ENCODE data around the gene VPS18.

Gene VPS18

DNA sequence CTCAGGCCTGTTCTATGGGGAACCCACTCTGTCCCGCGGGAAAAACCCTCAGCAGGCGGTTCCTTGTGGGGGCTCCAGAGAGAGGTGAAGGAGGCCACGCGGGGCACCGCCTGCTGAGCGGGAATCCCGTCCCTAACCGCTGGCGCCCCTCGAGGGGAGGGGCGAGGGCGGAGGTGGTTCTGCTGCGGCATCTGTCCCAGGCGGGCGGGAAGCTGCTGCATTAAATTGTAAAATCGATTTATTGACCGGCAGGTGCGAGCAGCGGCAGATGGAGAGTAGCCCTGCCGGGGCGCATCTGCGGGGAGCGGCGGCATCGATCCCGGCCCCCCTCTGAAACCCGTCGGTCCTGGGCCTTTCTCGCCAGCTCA is 31.2 kb downstream of the VPS18 start:
- DNase-seq (ENCODE audit: low read depth) = no peak
- no peak overlapping the region for H3K4me3 ChIP-seq (ENCODE audit: low read depth, low read length)
- TF ChIP-seq, protein P1, sequence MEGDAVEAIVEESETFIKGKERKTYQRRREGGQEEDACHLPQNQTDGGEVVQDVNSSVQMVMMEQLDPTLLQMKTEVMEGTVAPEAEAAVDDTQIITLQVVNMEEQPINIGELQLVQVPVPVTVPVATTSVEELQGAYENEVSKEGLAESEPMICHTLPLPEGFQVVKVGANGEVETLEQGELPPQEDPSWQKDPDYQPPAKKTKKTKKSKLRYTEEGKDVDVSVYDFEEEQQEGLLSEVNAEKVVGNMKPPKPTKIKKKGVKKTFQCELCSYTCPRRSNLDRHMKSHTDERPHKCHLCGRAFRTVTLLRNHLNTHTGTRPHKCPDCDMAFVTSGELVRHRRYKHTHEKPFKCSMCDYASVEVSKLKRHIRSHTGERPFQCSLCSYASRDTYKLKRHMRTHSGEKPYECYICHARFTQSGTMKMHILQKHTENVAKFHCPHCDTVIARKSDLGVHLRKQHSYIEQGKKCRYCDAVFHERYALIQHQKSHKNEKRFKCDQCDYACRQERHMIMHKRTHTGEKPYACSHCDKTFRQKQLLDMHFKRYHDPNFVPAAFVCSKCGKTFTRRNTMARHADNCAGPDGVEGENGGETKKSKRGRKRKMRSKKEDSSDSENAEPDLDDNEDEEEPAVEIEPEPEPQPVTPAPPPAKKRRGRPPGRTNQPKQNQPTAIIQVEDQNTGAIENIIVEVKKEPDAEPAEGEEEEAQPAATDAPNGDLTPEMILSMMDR (IDR thresholded peaks at IDR 0.05; ENCODE audit: low read depth, low read length) = no peak
- TF ChIP-seq MYC (IDR thresholded peaks at IDR 0.05; ENCODE audit: low read depth, low read length) (no peak), POLR2A (IDR thresholded peaks at IDR 0.05; ENCODE audit: extremely low read depth, insufficient read length) (no peak)
- TF ChIP-seq, protein P2, sequence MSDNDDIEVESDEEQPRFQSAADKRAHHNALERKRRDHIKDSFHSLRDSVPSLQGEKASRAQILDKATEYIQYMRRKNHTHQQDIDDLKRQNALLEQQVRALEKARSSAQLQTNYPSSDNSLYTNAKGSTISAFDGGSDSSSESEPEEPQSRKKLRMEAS (IDR thresholded peaks at IDR 0.05; ENCODE audit: low read depth, low read length) = no peak

DNA sequence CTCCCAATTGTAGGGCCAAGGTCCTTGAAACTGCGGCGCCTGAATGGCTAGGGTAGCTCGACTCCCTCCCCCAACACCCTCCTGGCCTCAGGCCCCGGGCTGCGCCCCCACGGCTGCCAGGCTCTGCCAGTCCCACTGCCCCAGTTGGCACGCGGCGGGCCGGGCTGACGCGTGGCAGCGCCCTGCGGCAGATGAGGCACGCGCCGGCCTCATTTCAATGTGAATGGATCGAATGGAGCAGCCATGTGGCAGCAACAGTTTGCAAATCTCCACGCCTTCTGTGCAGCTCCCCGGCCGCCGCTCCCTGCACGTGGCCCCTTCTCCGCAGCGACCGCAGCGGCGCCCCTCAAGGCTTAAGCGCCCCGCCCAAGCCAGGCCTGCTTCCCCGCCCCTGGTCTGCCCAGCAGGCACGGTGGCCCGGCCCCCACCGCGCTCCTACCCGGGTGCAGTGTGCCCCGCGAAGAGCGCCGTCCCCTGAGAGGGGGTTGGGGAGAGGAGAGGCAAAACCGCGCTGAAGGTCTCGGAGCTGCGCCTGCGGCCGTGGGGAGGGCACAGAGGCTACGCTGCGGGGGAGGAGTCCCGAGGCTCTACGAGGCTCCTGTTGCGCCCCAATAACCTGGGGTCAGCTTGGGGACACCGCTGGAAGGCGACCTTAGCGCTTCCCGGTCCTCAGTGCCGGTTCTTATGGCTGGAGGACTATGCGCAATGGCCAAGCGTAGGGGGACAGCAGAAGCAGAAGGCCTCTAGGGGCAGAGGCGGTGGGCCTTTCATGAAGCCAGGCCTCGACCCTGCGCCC is 31.8 kb downstream of the VPS18 start:
- TF ChIP-seq, protein P2 (IDR thresholded peaks at IDR 0.05; ENCODE audit: low read depth, low read length) = 0 out of 2 replicates have a peak, but pooled peaks have one; percentile 19
- TF ChIP-seq, protein P1 (IDR thresholded peaks at IDR 0.05; ENCODE audit: low read depth, low read length) = no peak
- DNase-seq (ENCODE audit: low read depth) = peak; percentile 83
- H3K4me3 ChIP-seq (ENCODE audit: low read depth, low read length) = no peak overlapping the region

DNA sequence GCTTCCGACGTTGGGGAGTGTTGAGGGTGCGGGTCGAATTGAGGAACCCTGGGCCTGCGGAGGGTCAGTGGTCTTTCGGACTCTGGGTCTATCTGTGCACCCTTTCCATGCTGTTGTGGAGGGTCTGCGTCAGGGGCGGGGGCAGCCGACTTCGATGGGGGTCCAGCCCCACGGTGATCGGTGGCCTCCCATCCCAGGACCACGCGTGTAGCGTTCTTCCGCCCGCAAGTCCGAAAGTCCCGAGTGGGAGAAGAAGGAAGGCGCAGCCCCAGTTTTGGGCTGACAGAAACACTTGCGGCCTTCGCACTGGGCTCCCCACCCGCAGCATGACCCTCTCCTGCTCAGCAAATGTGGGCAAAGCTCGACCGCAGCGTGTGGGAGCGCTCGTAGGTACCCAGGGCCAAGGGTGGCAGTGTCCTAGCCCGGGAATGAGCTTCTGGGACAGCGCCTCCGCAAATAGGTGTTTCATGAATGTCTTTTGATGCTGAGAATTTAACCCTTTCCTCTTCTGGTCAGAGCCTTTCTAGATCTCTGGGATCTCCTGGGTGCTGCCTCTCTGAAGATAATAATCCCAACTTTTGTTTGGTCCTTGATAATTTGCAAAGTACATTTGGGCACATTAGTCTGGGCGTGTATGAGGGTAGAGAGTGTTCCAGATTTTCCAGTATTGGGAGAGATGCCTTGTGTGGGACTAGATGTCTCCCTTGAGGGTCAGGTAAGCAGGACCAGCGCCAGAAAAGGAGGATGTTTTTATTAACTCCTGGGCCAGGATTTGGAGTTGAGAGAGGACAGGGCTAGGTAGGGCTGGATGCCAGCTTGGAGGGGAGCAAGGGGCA is 32.6 kb downstream of the VPS18 start:
- DNase-seq (ENCODE audit: low read depth) = no peak
- no peak overlapping the region for H3K4me3 ChIP-seq (ENCODE audit: low read depth, low read length)
- TF ChIP-seq, protein P2 (IDR thresholded peaks at IDR 0.05; ENCODE audit: low read depth, low read length) = no peak
- TF ChIP-seq POLR2A (IDR thresholded peaks at IDR 0.05; ENCODE audit: extremely low read depth, insufficient read length) = no peak

DNA sequence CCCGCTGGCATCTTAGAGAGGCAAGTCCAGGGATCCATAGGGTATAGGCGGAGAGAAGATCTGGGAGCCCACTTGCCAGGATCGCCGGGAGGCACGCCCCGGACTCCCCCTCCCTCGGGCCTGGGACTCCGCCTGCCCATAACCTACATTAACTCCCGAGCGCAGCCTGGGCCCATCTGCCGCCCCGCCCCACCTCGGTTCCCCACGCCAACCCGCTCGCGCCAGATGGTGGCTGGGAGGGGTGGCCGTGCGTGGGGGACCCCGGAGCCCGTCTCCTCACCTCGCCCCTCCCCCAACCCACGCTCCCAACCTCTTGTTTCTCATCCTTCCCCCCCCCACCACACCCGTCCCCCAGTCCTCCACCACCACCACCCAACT is 33.2 kb downstream of the VPS18 start:
- no peak for DNase-seq (ENCODE audit: low read depth)
- TF ChIP-seq, protein P2 (IDR thresholded peaks at IDR 0.05; ENCODE audit: low read depth, low read length) = no peak
- TF ChIP-seq, protein P1 (IDR thresholded peaks at IDR 0.05; ENCODE audit: low read depth, low read length) = no peak
- TF ChIP-seq MYC (IDR thresholded peaks at IDR 0.05; ENCODE audit: low read depth, low read length) (no peak), POLR2A (IDR thresholded peaks at IDR 0.05; ENCODE audit: extremely low read depth, insufficient read length) (no peak)
- no peak overlapping the region for H3K4me3 ChIP-seq (ENCODE audit: low read depth, low read length)

DNA sequence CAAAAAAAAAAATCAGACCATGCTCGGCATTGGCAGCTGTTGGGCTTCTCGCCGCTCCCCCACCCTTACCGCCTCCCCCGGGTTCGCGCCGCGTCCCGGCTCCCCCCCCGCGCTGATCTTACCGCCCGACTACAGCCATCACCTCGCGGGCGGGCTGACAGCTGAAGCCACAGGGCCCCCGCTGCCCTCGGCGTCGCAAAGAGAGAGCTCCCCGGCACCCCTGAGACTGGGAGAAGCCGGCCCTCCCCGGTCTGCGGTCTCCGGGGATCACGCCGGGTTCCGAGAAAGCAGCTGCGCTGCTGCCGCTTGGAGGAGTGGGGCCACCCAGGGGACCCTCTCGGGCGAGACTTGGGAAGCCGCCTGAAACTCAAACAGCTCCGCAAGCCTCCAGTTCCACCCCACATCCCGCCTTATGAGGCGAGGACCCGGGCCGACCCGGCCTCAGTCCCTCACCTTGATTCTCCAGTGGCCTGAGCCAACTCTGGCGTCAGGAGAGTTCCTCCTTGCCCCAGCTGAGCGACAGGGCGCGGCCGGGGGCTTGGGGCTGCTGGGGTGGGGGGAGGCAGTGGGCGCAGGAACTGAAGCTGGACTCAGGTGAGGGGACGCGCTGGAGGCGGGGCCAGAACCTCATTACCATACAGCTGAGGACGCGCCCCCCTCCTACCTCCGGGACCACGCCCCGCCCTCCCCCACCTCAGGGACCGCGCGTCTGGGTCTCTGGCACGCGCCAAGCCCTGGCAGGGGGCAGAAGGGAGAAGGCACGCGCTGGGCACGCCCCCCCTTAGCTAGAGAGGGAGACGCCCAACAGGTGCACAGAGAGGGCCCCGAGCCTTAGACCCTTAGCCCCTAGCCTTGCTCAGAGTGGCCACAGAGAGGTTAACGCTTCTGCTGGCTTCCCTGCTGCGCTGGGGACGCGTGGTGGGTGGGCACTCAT is 33.9 kb downstream of the VPS18 start:
- no peak for TF ChIP-seq POLR2A (IDR thresholded peaks at IDR 0.05; ENCODE audit: extremely low read depth, insufficient read length)
- DNase-seq (ENCODE audit: low read depth) = peak; percentile 71
- H3K4me3 ChIP-seq (ENCODE audit: low read depth, low read length) = peak overlapping the region; percentile 30

DNA sequence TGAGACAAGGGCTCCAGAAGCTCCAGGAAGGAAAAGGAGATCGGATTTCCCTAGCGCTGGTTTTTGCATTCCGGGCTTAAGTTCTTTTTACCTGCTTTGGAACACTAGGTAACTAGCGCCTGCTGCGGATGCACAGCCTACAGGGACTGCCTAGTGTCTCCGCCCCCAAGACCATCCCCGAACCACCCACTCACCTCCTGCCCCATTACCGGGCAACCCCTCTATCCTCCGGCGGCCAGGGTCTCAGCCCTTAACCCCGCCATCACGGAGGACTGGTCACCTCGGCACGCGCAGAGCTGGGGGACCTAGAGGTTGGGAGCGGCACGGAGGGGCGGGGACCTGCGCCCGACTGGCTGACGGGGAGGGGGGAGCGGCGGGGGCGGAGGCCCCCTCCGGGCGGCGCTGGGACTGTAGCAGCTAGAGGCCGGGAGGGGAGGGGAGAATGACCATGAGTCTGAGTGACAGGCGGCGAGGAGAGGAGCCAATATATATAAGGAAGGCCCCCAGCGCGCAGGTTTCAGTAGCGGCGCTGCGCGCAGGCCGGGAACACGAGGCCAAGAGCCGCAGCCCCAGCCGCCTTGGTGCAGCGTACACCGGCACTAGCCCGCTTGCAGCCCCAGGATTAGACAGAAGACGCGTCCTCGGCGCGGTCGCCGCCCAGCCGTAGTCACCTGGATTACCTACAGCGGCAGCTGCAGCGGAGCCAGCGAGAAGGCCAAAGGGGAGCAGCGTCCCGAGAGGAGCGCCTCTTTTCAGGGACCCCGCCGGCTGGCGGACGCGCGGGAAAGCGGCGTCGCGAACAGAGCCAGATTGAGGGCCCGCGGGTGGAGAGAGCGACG is 34.8 kb downstream of the VPS18 start, which contains the start of gene DLL4:
TSS of gene DLL4 (plus strand) at position 520 of the 839 bp plus-strand sequence. CDS start 329 bp downstream, outside the sequence.
- DNase-seq (ENCODE audit: low read depth) = peak; percentile 88
- peak; percentile 86 for TF ChIP-seq POLR2A (IDR thresholded peaks at IDR 0.05; ENCODE audit: extremely low read depth, insufficient read length)
- TF ChIP-seq, protein P1 (IDR thresholded peaks at IDR 0.05; ENCODE audit: low read depth, low read length) = no peak
- TF ChIP-seq MYC (IDR thresholded peaks at IDR 0.05; ENCODE audit: low read depth, low read length) = peak; percentile 54; the same call in 1 of the 2 replicates
- TF ChIP-seq, protein P2 (IDR thresholded peaks at IDR 0.05; ENCODE audit: low read depth, low read length) = peak; percentile 75

More for the DNA sequence above, 34.8 kb downstream of the VPS18 start, which contains the start of gene DLL4:
- peak within 1 kb of the TSS; percentile 50 for H3K4me3 ChIP-seq (ENCODE audit: low read depth, low read length)
